GM18520 (cell line): ENCODE measurements around the gene PAGR1.

Experiments used
- ATAC-seq: cut with Tn5 transposase; IDR thresholded peaks from one replicate; pipeline ENCODE4 v1.9.1; 2021; ENCODE audit not compliant: unreplicated experiment

PAGR1 gene

GRCh38 chr16:29834079-29834478 lies 18.1 kb downstream of the PAGR1 start:
- no peak for ATAC-seq

DNA sequence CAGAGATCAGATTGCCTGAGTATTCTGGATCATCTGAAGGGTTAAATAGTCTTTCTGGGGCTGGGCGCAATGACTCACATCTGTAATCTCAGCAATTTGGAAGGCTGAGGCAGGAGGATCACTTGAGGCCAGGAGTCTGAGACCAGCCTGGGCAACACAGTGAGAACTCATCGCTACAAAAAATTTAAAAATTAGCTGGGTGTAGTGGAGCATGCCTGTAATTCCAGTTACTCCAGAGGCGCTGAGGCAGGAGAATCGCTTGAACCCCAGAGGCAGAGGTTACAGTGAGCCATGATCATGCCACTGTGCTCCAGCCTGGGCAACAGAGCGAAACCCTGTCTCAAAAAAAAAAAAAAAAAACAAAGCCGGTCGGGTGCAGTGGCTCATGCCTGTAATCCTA lies 20.0 kb downstream of the PAGR1 start:
- ATAC-seq: no peak

- no peak for ATAC-seq
Observed at GRCh38 chr16:29836623-29837022, 20.7 kb downstream of the PAGR1 start.

DNA sequence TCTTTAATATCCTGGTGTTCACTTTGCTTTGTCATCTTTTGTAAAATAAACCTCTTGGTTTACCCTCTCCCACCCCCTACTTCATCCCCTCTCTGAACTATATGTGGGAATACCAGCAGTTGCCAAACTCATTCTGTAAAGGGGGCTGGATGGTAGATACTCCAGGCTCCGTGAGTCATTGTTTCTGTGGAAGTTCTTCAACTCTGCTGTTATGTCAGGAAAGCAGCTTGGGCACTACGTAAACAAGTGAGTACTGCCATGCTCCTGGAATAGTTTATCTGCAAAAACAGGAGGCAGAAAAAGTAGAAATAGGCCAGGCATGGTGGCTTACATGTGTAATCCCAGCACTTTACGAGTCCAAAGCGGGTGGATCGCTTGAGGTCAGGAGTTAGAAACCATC lies 21.9 kb downstream of the PAGR1 start:
- ATAC-seq: no peak

- ATAC-seq: no peak
Observed at GRCh38 chr16:29839822-29840221, 23.9 kb downstream of the PAGR1 start.

DNA sequence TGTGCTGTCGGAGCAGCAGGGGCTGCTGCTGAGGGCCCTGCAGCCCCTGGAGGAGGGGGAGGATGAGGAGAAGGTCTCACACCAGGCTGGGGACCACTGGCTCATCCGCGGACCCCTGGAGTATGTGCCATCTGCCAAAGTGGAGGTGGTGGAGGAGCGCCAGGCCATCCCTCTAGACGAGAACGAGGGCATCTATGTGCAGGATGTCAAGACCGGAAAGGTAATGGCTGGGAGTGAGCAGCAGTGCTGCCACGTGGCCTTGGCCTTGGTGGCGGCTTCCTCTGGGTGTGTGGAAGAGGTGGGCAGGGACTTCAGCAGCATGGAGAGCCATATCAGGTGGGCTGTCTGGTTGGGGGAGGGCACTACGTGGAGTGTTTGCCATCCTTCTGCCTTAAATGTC lies 24.3 kb downstream of the PAGR1 start:
- no peak for ATAC-seq

- no peak for ATAC-seq
Observed at GRCh38 chr16:29841631-29842030, 25.7 kb downstream of the PAGR1 start.

DNA sequence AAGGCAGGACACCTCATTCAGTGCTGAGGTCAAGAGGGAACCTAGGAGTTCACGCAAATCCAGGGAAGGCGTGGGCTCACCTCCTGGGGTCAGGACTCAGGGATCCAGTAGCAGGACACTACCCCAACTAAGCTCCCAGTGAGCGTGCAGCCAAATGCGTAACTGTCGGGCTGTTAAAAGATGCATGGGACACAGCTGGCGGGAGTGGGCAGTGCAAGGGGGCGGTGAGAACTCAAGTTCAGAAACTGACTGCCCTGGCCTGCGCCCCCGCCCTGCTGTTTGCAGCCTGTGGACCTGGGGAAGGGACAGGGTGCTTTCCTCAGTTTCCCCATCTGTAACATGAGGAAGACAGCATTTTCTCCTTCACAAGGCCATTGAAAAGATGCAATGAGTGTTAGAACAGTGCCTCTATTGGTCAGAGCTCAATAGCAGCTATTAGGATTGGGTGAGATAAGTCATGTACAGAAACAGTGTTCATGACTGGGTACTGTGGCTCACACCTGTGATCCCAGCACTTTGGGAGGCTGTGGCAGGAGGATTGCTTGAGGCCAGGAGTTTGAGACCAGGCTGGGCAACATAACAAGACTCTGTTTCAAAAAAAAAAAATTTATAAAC lies 26.9 kb downstream of the PAGR1 start:
- ATAC-seq: no peak

- ATAC-seq: no peak
Observed at GRCh38 chr16:29843931-29844330, 28.0 kb downstream of the PAGR1 start.

GRCh38 chr16:29844575-29845331 lies 28.8 kb downstream of the PAGR1 start:
- no peak for ATAC-seq

DNA sequence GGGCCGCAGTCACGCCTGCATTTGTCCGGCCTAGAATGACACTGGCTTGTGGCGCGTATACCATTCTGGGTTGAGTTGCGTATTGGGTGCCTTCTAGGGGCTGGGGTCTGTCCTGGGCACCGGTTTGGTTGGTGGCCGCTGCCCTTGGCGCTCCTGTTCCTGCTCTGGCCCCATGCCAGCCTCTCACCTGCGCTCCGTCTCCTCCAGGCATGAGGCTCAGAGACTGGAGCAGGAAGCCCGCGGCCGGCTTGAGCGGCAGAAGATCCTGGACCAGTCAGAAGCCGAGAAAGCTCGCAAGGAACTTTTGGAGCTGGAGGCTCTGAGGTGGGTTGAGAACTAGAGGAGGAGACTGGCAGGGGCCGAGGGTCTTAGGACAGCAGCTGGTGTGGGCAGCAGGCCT lies 29.7 kb downstream of the PAGR1 start:
- ATAC-seq: no peak

DNA sequence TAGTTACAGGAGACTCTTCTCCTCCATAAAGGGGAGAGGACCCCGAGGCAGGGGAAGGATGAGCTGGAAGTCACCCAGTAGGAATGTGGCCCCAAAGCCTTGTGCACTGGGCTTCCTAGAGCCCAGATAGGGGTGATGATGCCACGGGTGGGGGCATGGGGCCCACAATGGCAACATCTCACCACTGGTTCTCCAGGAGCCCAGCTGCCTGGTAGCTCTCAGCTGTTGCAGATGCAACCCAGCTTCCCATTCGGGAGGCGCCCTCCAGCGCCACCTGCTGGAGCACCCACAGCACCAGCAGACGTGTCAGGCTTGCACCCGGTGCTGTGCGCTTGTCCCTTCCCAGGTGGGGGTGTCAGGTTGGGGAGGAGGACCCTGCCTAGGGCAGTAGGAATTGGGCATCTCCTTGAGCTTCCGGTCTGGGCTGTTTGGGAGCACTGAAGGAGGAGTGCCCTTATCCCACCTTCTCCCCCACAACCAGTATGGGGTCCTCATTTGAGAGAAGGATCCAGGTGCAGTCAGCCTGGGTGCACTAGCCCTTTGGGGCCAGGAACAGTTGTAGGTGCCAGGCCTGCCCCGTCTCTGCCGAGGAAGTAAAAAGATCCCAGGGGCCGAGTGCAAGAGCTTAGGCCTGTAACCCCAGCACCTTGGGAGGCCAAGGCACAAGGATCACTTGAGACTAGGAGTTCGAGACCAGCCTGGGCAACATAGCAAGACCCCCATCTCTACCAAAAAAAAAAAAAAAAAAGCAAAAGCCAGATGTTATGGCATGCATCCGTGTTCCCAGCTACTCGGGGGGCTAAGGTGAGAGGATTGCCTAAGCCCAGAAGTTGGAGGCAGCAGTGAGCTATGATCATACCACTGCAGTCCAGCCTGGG lies 32.7 kb downstream of the PAGR1 start:
- ATAC-seq: no peak

GRCh38 chr16:29849505-29849904 lies 33.6 kb downstream of the PAGR1 start:
- no peak for ATAC-seq

- no peak for ATAC-seq
Observed at GRCh38 chr16:29850998-29851397, 35.0 kb downstream of the PAGR1 start.

- no peak for ATAC-seq
Observed at GRCh38 chr16:29852654-29853053, 36.7 kb downstream of the PAGR1 start.

DNA sequence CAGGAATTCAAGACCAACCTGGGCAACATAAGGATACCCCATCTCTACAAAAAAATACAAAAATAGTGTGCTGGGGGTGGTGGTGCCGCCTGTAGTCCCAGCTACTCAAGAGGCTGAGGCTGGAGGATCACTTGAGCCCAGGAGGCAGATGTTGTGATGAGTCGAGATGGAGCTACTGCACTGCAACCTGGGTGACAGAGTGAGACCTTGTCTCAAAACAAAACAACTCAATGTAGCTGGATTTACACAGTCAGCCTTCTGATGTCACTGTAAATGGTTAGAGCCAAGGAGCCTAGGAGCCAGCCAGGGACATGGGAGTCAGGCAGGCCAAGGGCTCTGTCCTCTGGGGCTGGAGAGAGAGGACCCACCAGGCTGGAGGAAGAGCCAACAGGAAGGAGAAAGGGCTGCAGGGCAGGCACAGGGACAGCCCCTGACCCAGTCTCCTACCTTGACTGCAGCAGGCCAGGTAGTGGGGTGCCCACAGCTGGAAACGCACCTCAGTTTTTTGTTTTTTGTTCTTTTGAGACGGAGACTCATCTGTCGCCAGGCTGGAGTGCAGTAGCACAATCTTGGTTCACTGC lies 38.7 kb downstream of the PAGR1 start:
- ATAC-seq: no peak

DNA sequence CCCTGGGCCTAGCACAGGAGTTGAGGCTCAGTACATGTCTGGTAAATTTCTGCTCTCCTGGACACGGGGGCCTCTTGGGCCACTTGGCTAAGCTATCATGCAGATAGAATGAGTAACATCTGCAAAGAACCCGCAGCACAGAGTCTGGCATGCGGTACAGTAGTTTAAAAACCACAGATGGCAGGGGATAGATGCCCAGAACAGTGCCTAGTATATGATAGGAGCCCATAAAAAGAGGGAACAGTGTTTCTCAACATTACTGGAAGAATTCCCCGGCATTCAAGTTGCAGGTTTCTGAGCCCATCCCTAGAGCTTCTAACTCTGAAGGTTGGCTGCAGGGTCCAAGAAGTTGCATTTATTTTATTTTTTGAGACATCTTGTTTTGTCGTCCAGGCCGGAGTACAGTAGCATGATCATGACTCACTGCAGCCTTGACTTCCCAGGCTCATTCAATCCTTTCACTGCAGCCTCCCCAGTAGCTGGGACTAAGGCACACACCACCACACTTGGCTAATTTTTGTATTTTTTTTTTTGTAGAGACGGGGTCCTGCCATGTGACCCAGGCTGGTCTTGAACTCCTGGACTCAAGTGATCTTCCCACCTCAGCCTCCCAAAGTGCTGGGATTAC lies 41.3 kb downstream of the PAGR1 start:
- ATAC-seq: no peak

DNA sequence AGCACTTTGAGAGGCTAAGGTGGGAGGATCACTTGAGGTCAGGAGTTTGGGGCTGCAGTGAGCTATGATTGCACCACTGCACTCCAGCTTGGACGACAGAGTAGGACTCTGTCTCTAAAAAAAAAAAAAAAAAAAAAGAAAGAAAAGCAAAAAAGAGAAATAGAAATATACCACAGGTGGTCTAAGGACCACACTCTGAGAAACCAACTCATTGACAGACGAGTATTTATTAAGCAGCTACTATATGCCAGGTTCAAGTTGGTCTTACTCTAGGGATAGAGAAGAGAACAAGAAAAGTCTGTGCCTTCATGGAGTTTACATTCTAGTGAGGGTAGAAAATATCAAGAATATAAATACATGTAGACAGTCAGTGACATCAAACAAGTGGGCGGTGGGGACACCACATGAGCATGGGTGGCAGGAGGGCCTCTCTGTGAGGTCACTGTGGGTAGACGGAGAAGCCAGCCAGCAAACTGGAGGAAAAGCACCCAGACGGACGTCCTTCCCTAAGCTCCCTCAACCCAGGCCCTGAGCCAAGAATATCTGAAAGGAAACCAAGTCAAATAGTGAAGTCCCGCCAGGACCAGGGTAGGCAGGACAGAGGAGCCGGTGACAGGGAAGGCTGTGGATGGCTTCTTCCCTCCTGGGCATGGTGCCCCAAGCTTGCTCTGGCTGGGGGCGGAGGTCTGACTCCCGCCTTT lies 42.3 kb downstream of the PAGR1 start:
- no peak for ATAC-seq

GRCh38 chr16:29858974-29859373 lies 43.0 kb downstream of the PAGR1 start:
- ATAC-seq: no peak

GRCh38 chr16:29860218-29860617 lies 44.3 kb downstream of the PAGR1 start:
- no peak for ATAC-seq
